NCI-H1417 treated with DMSO at 0.1 percent for 48 hours (cell line): ENCODE results near the gene PRKCA.
"Not testable (repeated sequence)": the region's sequence is repeated elsewhere in the genome, so short reads cannot be mapped to it uniquely, and the experiment has no call there.

Source experiments
- DNase-seq: peaks from one replicate; lab custom pipeline; 2025; lab: John Stamatoyannopoulos, UW

PRKCA gene

GRCh38 chr17:66386498-66387351 lies 84.3 kb downstream of the PRKCA start:
- DNase-seq = no peak

GRCh38 chr17:66387392-66387981 lies 85.1 kb downstream of the PRKCA start:
- no peak for DNase-seq

GRCh38 chr17:66392783-66393437 lies 90.5 kb downstream of the PRKCA start:
- no peak for DNase-seq

GRCh38 chr17:66395961-66396360 lies 93.5 kb downstream of the PRKCA start:
- DNase-seq = no peak

- no peak for DNase-seq
Observed at GRCh38 chr17:66397486-66397885, 95.1 kb downstream of the PRKCA start.

GRCh38 chr17:66398059-66398458 lies 95.6 kb downstream of the PRKCA start:
- no peak for DNase-seq

- no peak for DNase-seq
Observed at GRCh38 chr17:66398617-66399016, 96.2 kb downstream of the PRKCA start.

- no peak for DNase-seq
Observed at GRCh38 chr17:66399441-66399840, 97.0 kb downstream of the PRKCA start.

GRCh38 chr17:66400041-66400688 lies 97.8 kb downstream of the PRKCA start:
- not testable (repeated sequence) for DNase-seq

- DNase-seq = no peak
Observed at GRCh38 chr17:66400698-66401097, 98.3 kb downstream of the PRKCA start.

GRCh38 chr17:66401364-66401763 lies 99.0 kb downstream of the PRKCA start:
- no peak for DNase-seq

GRCh38 chr17:66403846-66404556 lies 101.6 kb downstream of the PRKCA start:
- DNase-seq = no peak

- peak; percentile 68 for DNase-seq
Observed at GRCh38 chr17:66405836-66406677, 103.6 kb downstream of the PRKCA start.

- DNase-seq = no peak
Observed at GRCh38 chr17:66406701-66407644, 104.6 kb downstream of the PRKCA start.

- DNase-seq = no peak
Observed at GRCh38 chr17:66407864-66408263, 105.5 kb downstream of the PRKCA start.

GRCh38 chr17:66411520-66411919 lies 109.1 kb downstream of the PRKCA start:
- no peak for DNase-seq

GRCh38 chr17:66412857-66413558 lies 110.6 kb downstream of the PRKCA start:
- DNase-seq = no peak

GRCh38 chr17:66413559-66414520 lies 111.4 kb downstream of the PRKCA start:
- no peak for DNase-seq
